ENCODE results near the gene FBLN2.

- TF ChIP-seq CTCF (IDR thresholded peaks at IDR 0.05), result no peak
- no peak for TF ChIP-seq POLR2A (IDR thresholded peaks at IDR 0.05)
These were observed 71.9 kb downstream of the FBLN2 start for GRCh38 chr3:13620776-13621365.

Measured in Peyer's patch (tissue), 4 donors.